HG02798 (cell line): ENCODE results near the gene DENND1B.
"Not testable (repeated sequence)": the region's sequence is repeated elsewhere in the genome, so short reads cannot be mapped to it uniquely, and the experiment has no call there.

Source experiments
- ATAC-seq: cut with Tn5 transposase; IDR thresholded peaks from one replicate; pipeline ENCODE4 v1.9.1; 2021; ENCODE audit warnings: mild to moderate bottlenecking; ENCODE audit not compliant: unreplicated experiment, poor library complexity

DENND1B gene

GRCh38 chr1:197575531-197575930, 199.7 kb downstream of the DENND1B start:
- ATAC-seq = not testable (repeated sequence)

DNA sequence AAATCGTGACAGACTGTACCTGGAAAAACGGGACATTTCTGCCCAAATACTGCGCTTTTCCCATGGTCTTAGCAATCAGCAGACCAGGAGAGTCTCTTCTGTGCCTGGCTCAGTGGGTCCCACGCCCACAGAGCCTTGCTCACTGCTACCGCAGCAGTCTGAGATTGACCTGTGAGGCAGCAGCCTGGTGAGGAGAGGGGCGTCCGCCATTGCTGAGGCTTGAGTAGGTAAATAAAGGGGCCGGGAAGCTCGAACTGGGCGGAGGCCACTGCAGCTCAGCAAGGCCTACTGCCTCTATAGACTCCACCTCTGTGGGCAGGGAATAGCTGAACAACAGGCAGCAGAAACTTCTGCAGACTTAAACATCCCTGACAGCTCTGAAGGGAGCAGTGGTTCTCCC, 203.1 kb downstream of the DENND1B start:
- ATAC-seq = no peak

DNA sequence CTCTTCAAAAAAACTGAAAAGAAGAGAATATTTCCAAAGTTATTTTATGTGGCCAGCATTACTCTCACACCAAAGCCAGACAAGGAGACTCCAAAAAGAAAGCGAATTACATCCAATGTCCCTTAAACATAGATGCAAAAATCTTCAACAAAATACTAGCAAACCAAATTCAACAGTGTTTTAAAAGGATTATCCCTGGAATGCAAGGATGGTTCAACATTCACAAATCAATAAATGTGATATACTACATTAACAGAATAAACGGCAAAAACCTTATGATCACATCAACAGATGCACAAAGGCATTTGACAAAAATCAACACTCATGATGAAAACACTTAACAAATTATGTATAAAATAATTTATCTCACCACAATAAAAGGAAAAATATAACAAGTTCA, 207.8 kb downstream of the DENND1B start:
- ATAC-seq = no peak

DNA sequence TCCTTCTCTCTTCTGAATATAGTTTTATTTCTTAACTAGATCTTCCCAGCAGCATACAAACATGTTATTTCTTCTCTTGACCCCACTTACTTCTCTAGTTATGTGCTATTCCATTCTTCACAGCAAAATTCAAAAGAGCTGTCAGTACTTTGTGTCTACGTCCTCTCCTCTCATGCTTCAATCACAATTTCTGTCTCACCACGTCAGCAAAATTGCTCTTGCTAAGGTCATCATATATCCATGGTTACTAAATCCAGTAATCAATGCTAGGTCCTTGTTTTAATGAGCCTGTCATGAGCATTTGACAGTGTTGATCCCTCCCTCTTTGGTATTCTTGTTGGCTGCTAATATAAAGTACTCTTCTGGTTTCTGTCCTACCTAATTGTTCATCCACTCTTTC, 214.2 kb downstream of the DENND1B start:
- no peak for ATAC-seq

DNA sequence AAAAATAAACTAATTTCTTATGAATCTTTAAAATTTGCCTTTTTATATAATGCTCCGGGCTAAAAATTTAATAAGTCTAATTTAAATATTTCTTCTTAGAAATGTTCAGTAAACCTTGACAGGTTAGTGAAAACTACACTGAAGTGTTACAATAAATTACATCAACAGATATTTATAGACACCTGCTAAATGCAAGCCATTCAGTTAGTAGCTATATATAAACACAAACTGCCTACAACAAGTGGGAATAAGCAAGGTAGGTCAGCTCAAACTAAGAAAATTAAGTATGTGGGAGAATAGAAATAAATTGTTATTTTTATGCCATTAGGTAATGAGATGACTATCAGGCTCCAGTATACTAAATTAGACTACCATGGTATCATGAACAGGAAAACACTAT, 215.6 kb downstream of the DENND1B start:
- no peak for ATAC-seq

GRCh38 chr1:197559244-197559643, 216.0 kb downstream of the DENND1B start:
- ATAC-seq = no peak

GRCh38 chr1:197557302-197557701, 218.0 kb downstream of the DENND1B start:
- no peak for ATAC-seq

- no peak for ATAC-seq
These were observed 222.0 kb downstream of the DENND1B start for GRCh38 chr1:197553281-197553680.

- ATAC-seq = no peak
These were observed 228.3 kb downstream of the DENND1B start for GRCh38 chr1:197546989-197547388.

DNA sequence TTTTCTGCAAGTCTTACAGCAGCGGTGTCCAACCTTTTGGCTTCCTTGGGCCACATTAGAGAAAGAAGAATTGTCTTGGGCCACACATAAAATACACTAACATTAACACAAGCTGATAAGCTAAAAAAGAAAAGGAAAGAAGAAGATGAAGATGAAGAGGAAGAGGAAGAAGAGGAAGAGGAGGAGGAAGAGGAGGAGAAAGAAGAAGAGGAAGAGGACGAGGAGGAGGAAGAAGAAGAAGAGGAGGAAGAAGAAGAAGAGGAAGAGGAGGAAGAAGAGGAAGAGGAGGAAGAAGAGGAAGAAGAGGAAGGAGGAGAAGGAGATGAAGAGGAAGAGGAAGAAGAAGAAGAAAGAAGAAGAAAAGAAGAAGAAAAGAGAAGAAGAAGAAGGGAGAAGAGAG, 230.7 kb downstream of the DENND1B start:
- ATAC-seq = no peak

- ATAC-seq = no peak
These were observed 231.2 kb downstream of the DENND1B start for GRCh38 chr1:197544130-197544529.

GRCh38 chr1:197541411-197541810, 233.9 kb downstream of the DENND1B start:
- ATAC-seq = no peak

DNA sequence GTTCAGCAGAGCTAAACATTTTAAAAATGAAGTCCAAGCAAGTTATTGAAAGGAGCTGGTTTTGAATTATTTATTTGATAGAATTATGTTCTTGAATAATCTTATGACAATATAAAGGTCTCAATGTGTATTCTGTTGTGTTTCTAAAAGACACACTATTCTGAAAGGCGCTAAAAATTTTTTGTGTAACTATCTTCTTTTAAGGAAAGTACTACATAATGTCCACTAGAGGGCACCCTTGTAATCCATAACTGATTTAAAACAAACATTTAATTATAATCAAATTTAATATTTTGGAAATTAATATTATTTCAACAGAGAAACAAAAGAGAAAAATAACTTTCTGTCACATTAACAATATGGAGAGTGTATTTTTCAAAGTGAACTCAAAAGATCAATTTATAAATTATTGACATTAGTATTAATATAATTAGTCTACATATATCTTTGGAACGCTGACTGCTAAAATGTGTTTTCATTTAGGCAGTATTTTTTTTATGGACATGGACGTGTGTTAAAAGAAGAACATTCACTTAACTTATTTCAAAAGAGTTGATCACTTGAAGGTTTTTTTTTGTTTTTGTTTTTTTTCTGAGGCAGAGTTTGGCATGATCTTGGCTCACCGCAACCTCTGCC, 248.4 kb downstream of the DENND1B start:
- ATAC-seq = no peak

DNA sequence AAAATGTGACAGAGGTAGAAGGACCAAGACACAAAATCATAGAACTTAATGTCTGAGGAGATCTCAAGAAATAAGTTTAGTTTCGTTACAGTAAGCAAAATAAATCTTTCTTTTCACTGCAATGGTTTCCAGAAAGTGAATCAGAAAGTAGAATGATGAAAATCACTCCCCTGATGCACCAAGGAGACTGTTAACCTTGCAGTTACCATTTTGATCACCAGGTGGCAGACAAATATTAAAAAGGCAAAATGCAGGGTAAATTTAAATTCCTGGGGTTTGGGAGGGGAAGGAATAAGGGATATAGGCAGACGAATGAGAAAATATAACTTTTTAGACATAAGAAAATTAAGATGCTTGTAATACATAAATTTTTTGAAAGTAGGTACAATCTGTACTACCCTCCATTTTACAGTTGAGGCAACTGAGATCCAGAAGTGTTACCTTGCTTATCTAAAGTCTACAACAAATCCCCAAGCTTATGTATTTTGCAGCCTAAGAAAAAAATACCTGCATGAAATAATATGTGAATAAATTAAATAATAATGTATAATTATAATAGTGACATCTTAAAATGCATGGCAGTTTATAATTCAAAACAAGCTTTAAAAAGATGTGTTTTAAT, 254.1 kb downstream of the DENND1B start:
- peak; percentile 73 for ATAC-seq

- ATAC-seq = peak; percentile 40
These were observed 255.4 kb downstream of the DENND1B start for GRCh38 chr1:197519741-197520334.

GRCh38 chr1:197515421-197515820, 259.9 kb downstream of the DENND1B start:
- no peak for ATAC-seq

DNA sequence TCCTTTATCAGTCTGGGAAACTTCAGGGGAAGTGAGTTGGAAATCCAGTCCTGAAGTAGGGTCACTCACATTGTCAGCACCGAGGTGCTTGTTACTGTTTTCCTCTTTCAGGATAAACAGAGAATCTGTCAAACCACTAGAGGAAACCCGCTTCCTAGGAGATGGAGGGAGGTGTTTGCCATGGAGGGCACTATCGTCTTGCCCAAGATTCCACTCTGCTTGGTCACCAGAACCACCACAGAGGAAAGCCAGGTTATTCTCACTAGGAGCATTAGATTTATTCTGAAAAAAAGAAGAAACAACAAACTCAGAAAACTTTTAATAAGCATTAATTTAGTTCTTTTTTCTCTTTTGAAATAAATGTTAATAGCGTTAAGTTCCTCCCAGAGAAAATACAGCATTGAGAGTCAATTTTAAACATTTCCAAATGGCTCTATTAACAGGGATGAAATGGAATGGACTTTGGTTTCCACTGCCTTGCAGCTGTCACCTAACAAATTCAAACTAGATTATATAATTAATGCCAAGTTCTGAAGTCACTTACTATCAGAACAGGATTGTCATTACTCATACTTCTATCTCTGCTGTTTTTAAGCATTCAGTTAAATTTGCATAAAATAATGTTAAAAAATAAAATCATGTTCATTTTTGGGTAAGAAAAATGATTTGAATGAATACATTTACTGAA, 264.4 kb downstream of the DENND1B start:
- ATAC-seq = no peak

GRCh38 chr1:197496722-197497121, 278.6 kb downstream of the DENND1B start:
- no peak for ATAC-seq

DNA sequence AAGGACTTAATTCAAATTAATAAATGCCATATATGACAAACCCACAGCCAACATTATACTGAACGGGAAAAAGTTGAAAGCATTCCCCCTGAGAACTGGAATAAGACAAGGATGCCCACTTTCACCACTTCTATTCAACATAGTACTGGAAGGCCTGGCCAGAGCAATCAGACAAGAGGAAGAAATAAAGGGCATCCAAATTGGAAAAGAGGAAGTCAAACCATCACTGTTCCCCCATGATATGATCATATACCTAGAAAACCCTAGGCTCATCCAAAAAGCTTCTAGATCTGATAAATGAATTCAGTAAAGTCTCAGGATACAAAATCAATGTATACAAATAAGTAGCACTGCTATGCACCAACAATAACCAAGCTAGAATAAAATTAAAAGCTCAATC, 283.8 kb downstream of the DENND1B start:
- not testable (repeated sequence) for ATAC-seq

DNA sequence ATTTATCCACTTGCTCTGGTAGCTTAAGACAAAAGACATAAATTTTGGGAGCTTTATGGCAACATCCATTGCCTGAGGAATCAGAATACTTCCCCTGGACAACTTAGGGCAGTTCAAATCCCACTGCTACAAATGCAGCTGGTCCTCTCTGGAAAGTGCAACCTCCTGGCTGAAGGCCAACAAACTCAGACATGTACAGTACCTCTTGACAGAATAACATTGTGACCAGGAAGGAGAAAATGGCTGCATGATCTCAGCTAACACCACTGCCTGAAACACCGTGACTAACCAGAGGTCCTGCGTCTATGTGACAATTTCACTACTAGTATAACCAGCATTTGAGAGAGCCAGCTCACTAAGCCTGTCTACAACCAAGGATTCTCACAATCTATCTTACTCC, 288.3 kb downstream of the DENND1B start:
- ATAC-seq = no peak

GRCh38 chr1:197485790-197486189, 289.5 kb downstream of the DENND1B start:
- no peak for ATAC-seq
